ENCODE measurements around the gene B3GNT9. TPM values are rescaled to one million over a fixed set of nuclear protein-coding genes. Genes with fewer than 3 reads are reported as not detected.

B3GNT9 gene
- polyA plus RNA-seq, 1 experiment, result 18.6 TPM

DNA sequence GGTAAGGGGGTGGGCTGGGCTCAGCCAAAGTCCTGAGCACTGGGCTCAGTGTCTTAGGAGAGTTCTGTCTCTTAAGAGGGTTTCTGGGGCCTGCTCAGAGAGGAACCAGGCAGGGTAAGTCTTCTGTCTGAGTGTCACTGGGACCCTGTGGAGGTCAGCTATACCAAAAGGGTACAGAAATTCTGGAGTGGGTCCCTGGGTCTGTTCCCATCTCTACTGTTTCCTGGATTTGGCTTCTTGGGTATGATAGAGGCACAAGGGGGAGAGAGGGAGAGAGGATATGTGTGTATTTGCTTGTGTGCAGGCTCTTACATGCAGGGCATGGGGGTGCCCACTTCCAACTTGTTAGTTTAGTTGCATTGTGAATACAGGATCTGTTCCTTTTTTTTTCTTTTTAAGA, 42.7 kb upstream of the B3GNT9 start:
- H3K9me3 ChIP-seq (ENCODE audit: control insufficient read depth, insufficient read depth, low read length), result no peaks in the 10 kb centered on the region; the same call in 1 of the 2 replicates
- ChIA-PET POLR2A (no interaction called here), CTCF (interaction anchor here (0.9 kb wide), 1 partner anchor 288 kb away, joined by 3 read pairs; the partner anchor contains the start of gene ATP6V0D1)
- TF ChIP-seq, protein P1, sequence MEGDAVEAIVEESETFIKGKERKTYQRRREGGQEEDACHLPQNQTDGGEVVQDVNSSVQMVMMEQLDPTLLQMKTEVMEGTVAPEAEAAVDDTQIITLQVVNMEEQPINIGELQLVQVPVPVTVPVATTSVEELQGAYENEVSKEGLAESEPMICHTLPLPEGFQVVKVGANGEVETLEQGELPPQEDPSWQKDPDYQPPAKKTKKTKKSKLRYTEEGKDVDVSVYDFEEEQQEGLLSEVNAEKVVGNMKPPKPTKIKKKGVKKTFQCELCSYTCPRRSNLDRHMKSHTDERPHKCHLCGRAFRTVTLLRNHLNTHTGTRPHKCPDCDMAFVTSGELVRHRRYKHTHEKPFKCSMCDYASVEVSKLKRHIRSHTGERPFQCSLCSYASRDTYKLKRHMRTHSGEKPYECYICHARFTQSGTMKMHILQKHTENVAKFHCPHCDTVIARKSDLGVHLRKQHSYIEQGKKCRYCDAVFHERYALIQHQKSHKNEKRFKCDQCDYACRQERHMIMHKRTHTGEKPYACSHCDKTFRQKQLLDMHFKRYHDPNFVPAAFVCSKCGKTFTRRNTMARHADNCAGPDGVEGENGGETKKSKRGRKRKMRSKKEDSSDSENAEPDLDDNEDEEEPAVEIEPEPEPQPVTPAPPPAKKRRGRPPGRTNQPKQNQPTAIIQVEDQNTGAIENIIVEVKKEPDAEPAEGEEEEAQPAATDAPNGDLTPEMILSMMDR (IDR thresholded peaks at IDR 0.05; ENCODE audit: low read depth, low read length), result no peak
- no peaks in the 10 kb centered on the region for H3K27me3 ChIP-seq (ENCODE audit: control insufficient read depth, insufficient read depth, low read length)
- no peak for DNase-seq (ENCODE audit: low read depth, low spot score)
- H3K4me3 ChIP-seq (ENCODE audit: low read depth, low read length), result peak overlapping the region; percentile 98
- no peak overlapping the region for H3K27ac ChIP-seq (ENCODE audit: low read depth, low read length)

GRCh38 chr16:67192781-67193361, 42.1 kb upstream of the B3GNT9 start:
- no peak overlapping the region for H3K27ac ChIP-seq (ENCODE audit: low read depth, low read length)
- H3K9me3 ChIP-seq (ENCODE audit: control insufficient read depth, insufficient read depth, low read length), result no peaks in the 10 kb centered on the region; the same call in 1 of the 2 replicates
- POLR2A ChIA-PET, result no interaction called here
- no peak for DNase-seq (ENCODE audit: low read depth, low spot score)
- TF ChIP-seq, protein P1 (IDR thresholded peaks at IDR 0.05; ENCODE audit: low read depth, low read length), result no peak
- CTCF ChIA-PET, result interaction anchor here (0.9 kb wide), 1 partner anchor 288 kb away, joined by 3 read pairs; the partner anchor contains the start of gene ATP6V0D1
- peak overlapping the region; percentile 98 for H3K4me3 ChIP-seq (ENCODE audit: low read depth, low read length)
- no peaks in the 10 kb centered on the region for H3K27me3 ChIP-seq (ENCODE audit: control insufficient read depth, insufficient read depth, low read length)

DNA sequence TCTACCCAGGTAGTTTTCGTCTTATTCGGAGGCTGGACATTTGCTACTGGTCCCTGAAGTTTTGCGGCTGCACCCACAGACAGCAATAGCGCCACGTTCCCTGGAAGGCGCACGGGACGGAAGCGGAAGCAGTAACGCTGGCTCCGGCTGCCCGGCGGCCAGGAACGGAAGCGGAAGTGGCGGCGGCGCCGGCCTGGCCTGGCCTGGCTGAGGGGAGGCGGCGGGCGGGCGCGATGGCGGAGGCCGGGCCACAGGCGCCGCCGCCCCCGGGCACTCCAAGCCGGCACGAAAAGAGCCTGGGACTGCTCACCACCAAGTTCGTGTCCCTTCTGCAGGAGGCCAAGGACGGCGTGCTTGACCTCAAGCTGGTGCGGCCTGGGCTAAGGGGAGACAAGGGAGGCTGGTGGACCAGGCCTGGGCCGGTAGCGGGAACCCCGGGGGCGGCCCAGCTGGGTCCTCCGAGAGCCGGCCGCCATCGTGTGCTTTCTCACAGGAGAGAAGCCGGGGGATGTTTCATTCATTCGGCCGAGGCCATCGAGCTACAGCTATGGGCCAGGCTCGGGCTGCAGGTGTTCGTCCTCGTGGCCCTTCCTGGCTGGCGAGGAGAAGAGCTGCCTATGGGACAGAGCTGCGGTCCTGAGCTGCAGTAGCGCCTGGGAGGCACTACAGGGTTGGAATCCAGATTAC, 41.3 kb upstream of the B3GNT9 start, which contains the start of gene E2F4:
E2F4 (plus strand) TSS at position 161 of the 687 bp plus-strand sequence; CDS start at position 234, 73 bp downstream.
- ChIA-PET POLR2A (no interaction called here), CTCF (no interaction called here)
- H3K27me3 ChIP-seq (ENCODE audit: control insufficient read depth, insufficient read depth, low read length), result no peaks in the 10 kb centered on the region
- H3K9me3 ChIP-seq (ENCODE audit: control insufficient read depth, insufficient read depth, low read length), result no peaks in the 10 kb centered on the region; the same call in 1 of the 2 replicates
- DNase-seq (ENCODE audit: low read depth, low spot score), result peak; percentile 76
- TF ChIP-seq, protein P1 (IDR thresholded peaks at IDR 0.05; ENCODE audit: low read depth, low read length), result no peak
- H3K27ac ChIP-seq (ENCODE audit: low read depth, low read length), result peak within 1 kb of the TSS; percentile 39
- H3K4me3 ChIP-seq (ENCODE audit: low read depth, low read length), result peak within 1 kb of the TSS; percentile 98

- ChIA-PET POLR2A (no interaction called here), CTCF (no interaction called here)
- Histone ChIP-seq H3K9me3 (ENCODE audit: control insufficient read depth, insufficient read depth, low read length) (no peaks in the 10 kb centered on the region; the same call in 1 of the 2 replicates), H3K27me3 (ENCODE audit: control insufficient read depth, insufficient read depth, low read length) (no peaks in the 10 kb centered on the region), H3K4me3 (ENCODE audit: low read depth, low read length) (peak overlapping the region; percentile 55), H3K27ac (ENCODE audit: low read depth, low read length) (peak overlapping the region; percentile 21)
- TF ChIP-seq, protein P1 (IDR thresholded peaks at IDR 0.05; ENCODE audit: low read depth, low read length), result no peak
- no peak for DNase-seq (ENCODE audit: low read depth, low spot score)
Observed at GRCh38 chr16:67191411-67191994, 40.7 kb upstream of the B3GNT9 start.
